ENCODE results near the gene ABTB1.

- TF ChIP-seq, protein P1, sequence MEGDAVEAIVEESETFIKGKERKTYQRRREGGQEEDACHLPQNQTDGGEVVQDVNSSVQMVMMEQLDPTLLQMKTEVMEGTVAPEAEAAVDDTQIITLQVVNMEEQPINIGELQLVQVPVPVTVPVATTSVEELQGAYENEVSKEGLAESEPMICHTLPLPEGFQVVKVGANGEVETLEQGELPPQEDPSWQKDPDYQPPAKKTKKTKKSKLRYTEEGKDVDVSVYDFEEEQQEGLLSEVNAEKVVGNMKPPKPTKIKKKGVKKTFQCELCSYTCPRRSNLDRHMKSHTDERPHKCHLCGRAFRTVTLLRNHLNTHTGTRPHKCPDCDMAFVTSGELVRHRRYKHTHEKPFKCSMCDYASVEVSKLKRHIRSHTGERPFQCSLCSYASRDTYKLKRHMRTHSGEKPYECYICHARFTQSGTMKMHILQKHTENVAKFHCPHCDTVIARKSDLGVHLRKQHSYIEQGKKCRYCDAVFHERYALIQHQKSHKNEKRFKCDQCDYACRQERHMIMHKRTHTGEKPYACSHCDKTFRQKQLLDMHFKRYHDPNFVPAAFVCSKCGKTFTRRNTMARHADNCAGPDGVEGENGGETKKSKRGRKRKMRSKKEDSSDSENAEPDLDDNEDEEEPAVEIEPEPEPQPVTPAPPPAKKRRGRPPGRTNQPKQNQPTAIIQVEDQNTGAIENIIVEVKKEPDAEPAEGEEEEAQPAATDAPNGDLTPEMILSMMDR (conservative IDR thresholded peaks at IDR 0.05 in 1 of 2, IDR thresholded peaks at IDR 0.05 in 1 of 2; ENCODE audit: low read depth in 1 of 2, low read length in 2 of 2): no peak
- no peak for TF ChIP-seq EZH2 (IDR thresholded peaks at IDR 0.05; ENCODE audit: low read length, missing control alignments)
Observed at GRCh38 chr3:127675651-127676391, 3.1 kb downstream of the ABTB1 start.

Data from fibroblast of lung (primary cell).